HepG2 (cell line): ENCODE measurements around the gene AS3MT. TPM values are rescaled to one million over a fixed set of nuclear protein-coding genes. Genes with fewer than 3 reads are reported as not detected.

Experiments
- ATF3 ChIP-seq: sonication (generic); formaldehyde crosslinking; IDR thresholded peaks from 2 replicates; pipeline ENCODE4 v1.4.0; 2020; ENCODE audit warnings: missing genetic modification reagents
- BORCS8-MEF2B ChIP-seq: sonication (generic); formaldehyde crosslinking; IDR thresholded peaks from 2 replicates; pipeline ENCODE4 v1.8.0; 2022; ENCODE audit warnings: mild to moderate bottlenecking, missing genetic modification reagents
- DMTF1 ChIP-seq: sonication (generic); formaldehyde crosslinking; IDR thresholded peaks from 2 replicates; pipeline ENCODE4 v1.4.0; 2020; ENCODE audit warnings: mild to moderate bottlenecking, missing genetic modification reagents
- ISX ChIP-seq: sonication (generic); formaldehyde crosslinking; conservative IDR thresholded peaks from 2 replicates; pipeline ENCODE4 v1.5.0; 2020; ENCODE audit warnings: missing genetic modification reagents
- KMT2B ChIP-seq: IDR thresholded peaks from 2 replicates; pipeline ENCODE4 v1.6.1; 2016; ENCODE audit warnings: missing genetic modification reagents, missing compliant biosample characterization
- MTA3 ChIP-seq: sonication (generic); formaldehyde crosslinking; IDR thresholded peaks from 2 replicates; pipeline ENCODE4 v1.4.0; 2020; ENCODE audit warnings: missing genetic modification reagents
- NR1H2 ChIP-seq: sonication (generic); formaldehyde crosslinking; IDR thresholded peaks from 2 replicates; pipeline ENCODE4 v1.8.1; 2022; ENCODE audit warnings: low read depth, missing genetic modification reagents, borderline replicate concordance
- SETDB1 ChIP-seq: sonication (generic); formaldehyde crosslinking; IDR thresholded peaks from 2 replicates; pipeline ENCODE4 v1.5.1; 2020; ENCODE audit warnings: missing genetic modification reagents, mild to moderate bottlenecking, borderline replicate concordance
- ZFP36L1 ChIP-seq: sonication (generic); formaldehyde crosslinking; IDR thresholded peaks from 2 replicates; pipeline ENCODE4 v1.8.0; 2022; ENCODE audit warnings: mild to moderate bottlenecking, missing genetic modification reagents, moderate library complexity
- ZNF205 ChIP-seq: IDR thresholded peaks from 2 replicates; pipeline ENCODE4 v1.6.1; 2018; ENCODE audit warnings: missing biosample characterization, missing genetic modification reagents
- ZNF234 ChIP-seq: sonication (generic); formaldehyde crosslinking; conservative IDR thresholded peaks from 2 replicates; pipeline ENCODE4 v1.5.1; 2020; ENCODE audit warnings: mild to moderate bottlenecking, missing genetic modification reagents
- ZNF740 ChIP-seq: sonication (generic); formaldehyde crosslinking; IDR thresholded peaks from 2 replicates; pipeline ENCODE4 v1.4.0; 2020; ENCODE audit warnings: missing genetic modification reagents
- polyA plus RNA-seq, 8 experiments: library from polyadenylated mRNA; depleted of rRNA in 3 of 8; stranded (reverse) in 7 of 8; unstranded in 1 of 8; fragments of >200 nt; fragmentation: Illumina TruSeq in 4 of 8; extraction: Trizol in 4 of 8; gene quantifications; 2 replicates each; pipeline versions ENCODE4 v1.2.1 to v1.2.3, GENCODE V29; 2011 to 2016; ENCODE audit warnings: low read depth in 4 of 8, missing spikeins in 1 of 8, mixed read lengths in 1 of 8; ENCODE audit not compliant: insufficient read depth in 1 of 8
- total RNA-seq, 5 experiments: library from RNA; depleted of rRNA; stranded (reverse); fragments of >200 nt; fragmentation: Illumina TruSeq; extraction: Trizol; gene quantifications; 2 replicates each; pipeline ENCODE4 v1.2.3, GENCODE V29; 2016; ENCODE audit warnings: low read depth in 1 of 5
- TF ChIP-seq, protein P1 (sequence below): IDR thresholded peaks from 2 replicates; pipeline ENCODE4 v1.6.1; 2016
- TF ChIP-seq, protein P2 (sequence below): sonication (generic); formaldehyde crosslinking; IDR thresholded peaks from 2 replicates; pipeline ENCODE4 v1.5.0; 2020; ENCODE audit warnings: missing genetic modification reagents, mild to moderate bottlenecking, borderline replicate concordance
- TF ChIP-seq, protein P3 (sequence below): sonication (generic); formaldehyde crosslinking; IDR thresholded peaks from 2 replicates; pipeline ENCODE4 v1.5.1; 2020; ENCODE audit warnings: missing genetic modification reagents, mild to moderate bottlenecking, borderline replicate concordance
- TF ChIP-seq, protein P4 (sequence below): IDR thresholded peaks from 2 replicates; pipeline ENCODE4 v1.6.1; 2016; ENCODE audit warnings: missing compliant biosample characterization, missing genetic modification reagents, borderline replicate concordance
- TF ChIP-seq, protein P5 (sequence below): sonication (generic); formaldehyde crosslinking; IDR thresholded peaks from 2 replicates; pipeline ENCODE4 v1.4.0; 2020; ENCODE audit warnings: missing genetic modification reagents, borderline replicate concordance

AS3MT gene
- total and polyA plus RNA-seq, 2 of the 13 experiments (the other 11 are each of a cell fraction or from before 2014, with no cell fraction given): 8.7 to 17.4 TPM

DNA sequence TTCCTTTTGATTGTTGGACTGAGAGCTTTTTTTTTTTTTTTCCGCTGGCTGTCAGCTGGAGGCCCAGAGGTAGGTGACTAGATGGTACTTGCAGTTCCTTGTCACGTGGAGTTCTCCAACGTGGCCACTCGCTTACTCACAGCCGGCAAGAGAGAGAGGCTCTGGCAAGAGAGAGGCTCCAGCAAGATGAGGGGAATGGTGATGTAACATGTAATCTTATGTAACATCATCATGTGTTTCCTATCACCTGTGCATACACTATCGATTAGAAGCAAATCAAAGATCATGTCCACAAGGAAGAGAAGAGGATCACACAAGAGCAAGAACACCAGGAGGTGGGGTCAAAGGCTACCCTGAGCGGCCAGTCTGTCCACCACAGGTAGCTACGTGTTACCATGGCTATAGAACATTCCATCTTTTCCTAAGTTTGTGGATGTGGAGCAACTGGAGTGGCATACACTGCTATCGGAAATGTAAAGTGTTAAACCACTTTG is 19.2 kb upstream of the AS3MT start (continued):
- TF ChIP-seq KMT2B (CRISPR knock-in tag) (peak; percentile 29; the same call in 1 of the 2 replicates), MTA3 (no peak), NR1H2 (no peak), SETDB1 (CRISPR knock-in tag) (no peak), ISX (CRISPR knock-in tag) (no peak), ZNF234 (CRISPR knock-in tag) (no peak), ZNF740 (CRISPR knock-in tag) (no peak), BORCS8-MEF2B (CRISPR knock-in tag) (peak; percentile 70; the same call in 1 of the 2 replicates), ATF3 (CRISPR knock-in tag) (peak; percentile 84), ZFP36L1 (0 out of 2 replicates have a peak, but pooled peaks have one; percentile 22), DMTF1 (CRISPR knock-in tag) (no peak), ZNF205 (peak; percentile 61; the same call in 1 of the 2 replicates)
- TF ChIP-seq, protein P1, sequence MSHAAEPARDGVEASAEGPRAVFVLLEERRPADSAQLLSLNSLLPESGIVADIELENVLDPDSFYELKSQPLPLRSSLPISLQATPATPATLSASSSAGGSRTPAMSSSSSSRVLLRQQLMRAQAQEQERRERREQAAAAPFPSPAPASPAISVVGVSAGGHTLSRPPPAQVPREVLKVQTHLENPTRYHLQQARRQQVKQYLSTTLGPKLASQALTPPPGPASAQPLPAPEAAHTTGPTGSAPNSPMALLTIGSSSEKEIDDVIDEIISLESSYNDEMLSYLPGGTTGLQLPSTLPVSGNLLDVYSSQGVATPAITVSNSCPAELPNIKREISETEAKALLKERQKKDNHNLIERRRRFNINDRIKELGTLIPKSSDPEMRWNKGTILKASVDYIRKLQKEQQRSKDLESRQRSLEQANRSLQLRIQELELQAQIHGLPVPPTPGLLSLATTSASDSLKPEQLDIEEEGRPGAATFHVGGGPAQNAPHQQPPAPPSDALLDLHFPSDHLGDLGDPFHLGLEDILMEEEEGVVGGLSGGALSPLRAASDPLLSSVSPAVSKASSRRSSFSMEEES (CRISPR knock-in tag): peak; percentile 99
- TF ChIP-seq, protein P2, sequence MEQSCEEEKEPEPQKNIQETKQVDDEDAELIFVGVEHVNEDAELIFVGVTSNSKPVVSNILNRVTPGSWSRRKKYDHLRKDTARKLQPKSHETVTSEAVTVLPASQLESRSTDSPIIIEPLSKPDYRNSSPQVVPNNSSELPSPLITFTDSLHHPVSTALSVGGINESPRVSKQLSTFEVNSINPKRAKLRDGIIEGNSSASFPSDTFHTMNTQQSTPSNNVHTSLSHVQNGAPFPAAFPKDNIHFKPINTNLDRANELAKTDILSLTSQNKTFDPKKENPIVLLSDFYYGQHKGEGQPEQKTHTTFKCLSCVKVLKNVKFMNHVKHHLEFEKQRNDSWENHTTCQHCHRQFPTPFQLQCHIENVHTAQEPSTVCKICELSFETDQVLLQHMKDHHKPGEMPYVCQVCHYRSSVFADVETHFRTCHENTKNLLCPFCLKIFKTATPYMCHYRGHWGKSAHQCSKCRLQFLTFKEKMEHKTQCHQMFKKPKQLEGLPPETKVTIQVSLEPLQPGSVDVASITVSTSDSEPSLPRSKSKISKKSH (CRISPR knock-in tag): no peak
- TF ChIP-seq, protein P3, sequence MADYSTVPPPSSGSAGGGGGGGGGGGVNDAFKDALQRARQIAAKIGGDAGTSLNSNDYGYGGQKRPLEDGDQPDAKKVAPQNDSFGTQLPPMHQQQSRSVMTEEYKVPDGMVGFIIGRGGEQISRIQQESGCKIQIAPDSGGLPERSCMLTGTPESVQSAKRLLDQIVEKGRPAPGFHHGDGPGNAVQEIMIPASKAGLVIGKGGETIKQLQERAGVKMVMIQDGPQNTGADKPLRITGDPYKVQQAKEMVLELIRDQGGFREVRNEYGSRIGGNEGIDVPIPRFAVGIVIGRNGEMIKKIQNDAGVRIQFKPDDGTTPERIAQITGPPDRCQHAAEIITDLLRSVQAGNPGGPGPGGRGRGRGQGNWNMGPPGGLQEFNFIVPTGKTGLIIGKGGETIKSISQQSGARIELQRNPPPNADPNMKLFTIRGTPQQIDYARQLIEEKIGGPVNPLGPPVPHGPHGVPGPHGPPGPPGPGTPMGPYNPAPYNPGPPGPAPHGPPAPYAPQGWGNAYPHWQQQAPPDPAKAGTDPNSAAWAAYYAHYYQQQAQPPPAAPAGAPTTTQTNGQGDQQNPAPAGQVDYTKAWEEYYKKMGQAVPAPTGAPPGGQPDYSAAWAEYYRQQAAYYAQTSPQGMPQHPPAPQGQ (CRISPR knock-in tag): no peak
- TF ChIP-seq, protein P4, sequence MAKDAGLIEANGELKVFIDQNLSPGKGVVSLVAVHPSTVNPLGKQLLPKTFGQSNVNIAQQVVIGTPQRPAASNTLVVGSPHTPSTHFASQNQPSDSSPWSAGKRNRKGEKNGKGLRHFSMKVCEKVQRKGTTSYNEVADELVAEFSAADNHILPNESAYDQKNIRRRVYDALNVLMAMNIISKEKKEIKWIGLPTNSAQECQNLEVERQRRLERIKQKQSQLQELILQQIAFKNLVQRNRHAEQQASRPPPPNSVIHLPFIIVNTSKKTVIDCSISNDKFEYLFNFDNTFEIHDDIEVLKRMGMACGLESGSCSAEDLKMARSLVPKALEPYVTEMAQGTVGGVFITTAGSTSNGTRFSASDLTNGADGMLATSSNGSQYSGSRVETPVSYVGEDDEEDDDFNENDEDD (CRISPR knock-in tag): no peak
- TF ChIP-seq, protein P5, sequence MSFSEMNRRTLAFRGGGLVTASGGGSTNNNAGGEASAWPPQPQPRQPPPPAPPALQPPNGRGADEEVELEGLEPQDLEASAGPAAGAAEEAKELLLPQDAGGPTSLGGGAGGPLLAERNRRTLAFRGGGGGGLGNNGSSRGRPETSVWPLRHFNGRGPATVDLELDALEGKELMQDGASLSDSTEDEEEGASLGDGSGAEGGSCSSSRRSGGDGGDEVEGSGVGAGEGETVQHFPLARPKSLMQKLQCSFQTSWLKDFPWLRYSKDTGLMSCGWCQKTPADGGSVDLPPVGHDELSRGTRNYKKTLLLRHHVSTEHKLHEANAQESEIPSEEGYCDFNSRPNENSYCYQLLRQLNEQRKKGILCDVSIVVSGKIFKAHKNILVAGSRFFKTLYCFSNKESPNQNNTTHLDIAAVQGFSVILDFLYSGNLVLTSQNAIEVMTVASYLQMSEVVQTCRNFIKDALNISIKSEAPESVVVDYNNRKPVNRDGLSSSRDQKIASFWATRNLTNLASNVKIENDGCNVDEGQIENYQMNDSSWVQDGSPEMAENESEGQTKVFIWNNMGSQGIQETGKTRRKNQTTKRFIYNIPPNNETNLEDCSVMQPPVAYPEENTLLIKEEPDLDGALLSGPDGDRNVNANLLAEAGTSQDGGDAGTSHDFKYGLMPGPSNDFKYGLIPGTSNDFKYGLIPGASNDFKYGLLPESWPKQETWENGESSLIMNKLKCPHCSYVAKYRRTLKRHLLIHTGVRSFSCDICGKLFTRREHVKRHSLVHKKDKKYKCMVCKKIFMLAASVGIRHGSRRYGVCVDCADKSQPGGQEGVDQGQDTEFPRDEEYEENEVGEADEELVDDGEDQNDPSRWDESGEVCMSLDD (CRISPR knock-in tag): no peak
